ENCODE measurements around the gene MYOCOS.
"Not testable (repeated sequence)": the region's sequence is repeated elsewhere in the genome, so short reads cannot be mapped to it uniquely, and the experiment has no call there.

MYOCOS gene

GRCh38 chr1:171625225-171625624 lies 3.2 kb downstream of the MYOCOS start:
- DNase-seq (ENCODE audit: low spot score), result no peak

GRCh38 chr1:171627020-171627419 lies 5.0 kb downstream of the MYOCOS start:
- DNase-seq (ENCODE audit: low spot score), result no peak

GRCh38 chr1:171628225-171628624 lies 6.2 kb downstream of the MYOCOS start:
- no peak for DNase-seq (ENCODE audit: low spot score)

- no peak for DNase-seq (ENCODE audit: low spot score)
Measured at GRCh38 chr1:171635661-171636060, 13.6 kb downstream of the MYOCOS start.

- DNase-seq (ENCODE audit: low spot score), result no peak
Measured at GRCh38 chr1:171636141-171636540, 14.1 kb downstream of the MYOCOS start.

- no peak for DNase-seq (ENCODE audit: low spot score)
Measured at GRCh38 chr1:171637928-171638576, 16.0 kb downstream of the MYOCOS start.

GRCh38 chr1:171640225-171640624 lies 18.2 kb downstream of the MYOCOS start:
- DNase-seq (ENCODE audit: low spot score), result no peak

- no peak for DNase-seq (ENCODE audit: low spot score)
Measured at GRCh38 chr1:171641076-171641864, 19.2 kb downstream of the MYOCOS start.

- DNase-seq (ENCODE audit: low spot score), result no peak
Measured at GRCh38 chr1:171642197-171642596, 20.2 kb downstream of the MYOCOS start.

- DNase-seq (ENCODE audit: low spot score), result no peak
Measured at GRCh38 chr1:171643156-171643555, 21.1 kb downstream of the MYOCOS start.

GRCh38 chr1:171644805-171645483 lies 22.9 kb downstream of the MYOCOS start:
- peak; percentile 85 for DNase-seq (ENCODE audit: low spot score)

GRCh38 chr1:171645553-171646248 lies 23.7 kb downstream of the MYOCOS start:
- peak; percentile 57 for DNase-seq (ENCODE audit: low spot score)

GRCh38 chr1:171646249-171646560 lies 24.2 kb downstream of the MYOCOS start:
- no peak for DNase-seq (ENCODE audit: low spot score)

GRCh38 chr1:171652234-171652822 lies 30.3 kb downstream of the MYOCOS start, which contains the start of gene MYOC:
TSS of gene MYOC (minus strand) at chr1:171652688. CDS start at chr1:171652611, 77 bp downstream.
- DNase-seq (ENCODE audit: low spot score), result no peak

GRCh38 chr1:171653796-171654195 lies 31.8 kb downstream of the MYOCOS start:
- no peak for DNase-seq (ENCODE audit: low spot score)

GRCh38 chr1:171654201-171654941 lies 32.3 kb downstream of the MYOCOS start:
- DNase-seq (ENCODE audit: low spot score), result no peak

- DNase-seq (ENCODE audit: low spot score), result no peak
Measured at GRCh38 chr1:171654942-171655745, 33.1 kb downstream of the MYOCOS start.

- no peak for DNase-seq (ENCODE audit: low spot score)
Measured at GRCh38 chr1:171655746-171656116, 33.7 kb downstream of the MYOCOS start.

- not testable (repeated sequence) for DNase-seq (ENCODE audit: low spot score)
Measured at GRCh38 chr1:171656206-171656605, 34.2 kb downstream of the MYOCOS start.

- no peak for DNase-seq (ENCODE audit: low spot score)
Measured at GRCh38 chr1:171661076-171661650, 39.1 kb downstream of the MYOCOS start.

Measured in Ammon's horn (tissue), 1 donor.